HL-60 (cell line): ENCODE measurements around the gene PADI2.

Experiments used
- CTCF ChIP-seq: IDR thresholded peaks from one replicate; pipeline ENCODE4 v1.5.1; 2011; ENCODE audit warnings: low read length, control low read depth, inconsistent platforms; ENCODE audit not compliant: insufficient read depth
- POLR2AphosphoS5 ChIP-seq: IDR thresholded peaks from 2 replicates; pipeline ENCODE4 v1.6.1; 2012; ENCODE audit warnings: low read depth

GRCh38 chr1:17023573-17023972 lies 95.7 kb downstream of the PADI2 start:
- TF ChIP-seq POLR2AphosphoS5 (no peak), CTCF (no peak)
